Hypothalamus (tissue), 51 donors: Measurements from ENCODE around the gene APAF1.

Experiments used
- DNase-seq, 51 donors: peaks; one replicate each; lab custom pipeline; 2025; lab: John Stamatoyannopoulos, UW

The APAF1 gene

GRCh38 chr12:98750511-98750910 is 105.4 kb downstream of the APAF1 start:
- peak in 6 of 51 donors; percentile 11 to 68 (median 34) for DNase-seq

GRCh38 chr12:98751580-98752115 is 106.6 kb downstream of the APAF1 start:
- no peak for DNase-seq

- DNase-seq: peak in 2 of 51 donors; percentile 22 to 50
Observed at GRCh38 chr12:98752726-98753125, 107.6 kb downstream of the APAF1 start.

GRCh38 chr12:98754095-98754494 is 109.0 kb downstream of the APAF1 start:
- peak in 14 of 51 donors; percentile 13 to 74 (median 27) for DNase-seq

- peak in 1 of 51 donors; percentile 63 for DNase-seq
Observed at GRCh38 chr12:98755855-98756254, 110.8 kb downstream of the APAF1 start.

GRCh38 chr12:98757455-98757854 is 112.4 kb downstream of the APAF1 start:
- no peak for DNase-seq

- peak in 41 of 51 donors; percentile 5 to 82 (median 54) for DNase-seq
Observed at GRCh38 chr12:98758331-98758730, 113.2 kb downstream of the APAF1 start.

- no peak for DNase-seq
Observed at GRCh38 chr12:98763656-98764055, 118.6 kb downstream of the APAF1 start.

GRCh38 chr12:98767248-98767647 is 122.2 kb downstream of the APAF1 start:
- DNase-seq: peak in 1 of 51 donors; percentile 10

- DNase-seq: no peak
Observed at GRCh38 chr12:98769068-98769467, 124.0 kb downstream of the APAF1 start.

GRCh38 chr12:98770230-98770629 is 125.1 kb downstream of the APAF1 start:
- DNase-seq: no peak

- no peak for DNase-seq
Observed at GRCh38 chr12:98771811-98772752, 127.0 kb downstream of the APAF1 start.

GRCh38 chr12:98772818-98773217 is 127.7 kb downstream of the APAF1 start:
- no peak for DNase-seq

GRCh38 chr12:98780261-98780660 is 135.2 kb downstream of the APAF1 start:
- DNase-seq: no peak

GRCh38 chr12:98783420-98783819 is 138.3 kb downstream of the APAF1 start:
- DNase-seq: no peak
